SU-DHL-6 (cell line): ENCODE data around the gene FHOD3.

ENCODE experiments used
- EZH2phosphoT487 ChIP-seq: fragments of 200-600 bp; sonication (generic), shearing (Covaris generic); conservative IDR thresholded peaks from 2 replicates; pipeline ENCODE4 v1.6.1; 2018; ENCODE audit warnings: mild to moderate bottlenecking, antibody characterized with exemption, low read length, moderate library complexity, mixed read lengths
- TF ChIP-seq, protein P1 (sequence below): fragments of 200-600 bp; sonication (generic); IDR thresholded peaks from one replicate; pipeline ENCODE4 v1.5.1; 2017; ENCODE audit warnings: antibody characterized with exemption, mild to moderate bottlenecking, low read length, moderate library complexity; ENCODE audit not compliant: insufficient read depth, poor library complexity, severe bottlenecking

DNA sequence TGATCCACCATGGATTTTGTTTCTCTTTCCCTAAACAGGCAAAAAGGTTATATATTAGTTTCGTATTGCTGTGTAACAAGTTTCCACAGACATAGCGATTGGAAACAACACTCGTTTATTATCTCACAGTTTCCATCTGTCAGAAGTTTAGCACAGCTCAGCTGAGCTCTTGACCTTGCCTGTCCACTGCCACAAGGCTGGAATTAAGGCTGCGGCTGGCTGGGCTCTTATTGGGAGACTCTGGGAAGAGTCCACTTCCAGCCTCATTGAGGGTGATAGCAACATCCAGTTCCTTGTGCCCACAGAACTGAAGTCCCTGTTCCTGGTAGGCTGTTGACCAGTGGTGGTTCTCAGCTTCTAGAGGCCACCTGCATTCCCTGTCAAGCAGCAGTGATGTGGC, 410.9 kb downstream of the FHOD3 start:
- TF ChIP-seq EZH2phosphoT487: no peak
- TF ChIP-seq, protein P1, sequence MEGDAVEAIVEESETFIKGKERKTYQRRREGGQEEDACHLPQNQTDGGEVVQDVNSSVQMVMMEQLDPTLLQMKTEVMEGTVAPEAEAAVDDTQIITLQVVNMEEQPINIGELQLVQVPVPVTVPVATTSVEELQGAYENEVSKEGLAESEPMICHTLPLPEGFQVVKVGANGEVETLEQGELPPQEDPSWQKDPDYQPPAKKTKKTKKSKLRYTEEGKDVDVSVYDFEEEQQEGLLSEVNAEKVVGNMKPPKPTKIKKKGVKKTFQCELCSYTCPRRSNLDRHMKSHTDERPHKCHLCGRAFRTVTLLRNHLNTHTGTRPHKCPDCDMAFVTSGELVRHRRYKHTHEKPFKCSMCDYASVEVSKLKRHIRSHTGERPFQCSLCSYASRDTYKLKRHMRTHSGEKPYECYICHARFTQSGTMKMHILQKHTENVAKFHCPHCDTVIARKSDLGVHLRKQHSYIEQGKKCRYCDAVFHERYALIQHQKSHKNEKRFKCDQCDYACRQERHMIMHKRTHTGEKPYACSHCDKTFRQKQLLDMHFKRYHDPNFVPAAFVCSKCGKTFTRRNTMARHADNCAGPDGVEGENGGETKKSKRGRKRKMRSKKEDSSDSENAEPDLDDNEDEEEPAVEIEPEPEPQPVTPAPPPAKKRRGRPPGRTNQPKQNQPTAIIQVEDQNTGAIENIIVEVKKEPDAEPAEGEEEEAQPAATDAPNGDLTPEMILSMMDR: no peak
